Subcutaneous abdominal adipose tissue (tissue), 5 donors: ENCODE measurements around the gene MLKL.
"Not testable (repeated sequence)": the region's sequence is repeated elsewhere in the genome, so short reads cannot be mapped to it uniquely, and the experiment has no call there.

Experiments
- H3K27ac ChIP-seq: one replicate; pipeline ENCODE4 v1.7.0; 2013; ENCODE audit warnings: low read depth, mild to moderate bottlenecking, inconsistent platforms, low read length, moderate library complexity
- H3K27me3 ChIP-seq, 5 donors: one replicate each; pipeline ENCODE4 v1.7.0; 2013; ENCODE audit warnings: low read length in 5 of 5, inconsistent platforms in 1 of 5; ENCODE audit not compliant: control insufficient read depth in 5 of 5, insufficient read depth in 4 of 5
- H3K36me3 ChIP-seq, 5 donors: one replicate each; pipeline ENCODE4 v1.7.0; 2013; ENCODE audit warnings: low read length in 5 of 5; ENCODE audit not compliant: control insufficient read depth in 5 of 5, insufficient read depth in 5 of 5
- H3K4me1 ChIP-seq, 5 donors: one replicate each; pipeline ENCODE4 v1.7.0; 2013; ENCODE audit warnings: low read length in 5 of 5, mild to moderate bottlenecking in 3 of 5, moderate library complexity in 1 of 5; ENCODE audit not compliant: control insufficient read depth in 5 of 5, insufficient read depth in 5 of 5
- H3K4me3 ChIP-seq, 5 donors: one replicate each; pipeline ENCODE4 v1.7.0; 2013; ENCODE audit warnings: low read length in 5 of 5, low read depth in 1 of 5
- H3K9ac ChIP-seq, 5 donors: one replicate each; pipeline ENCODE4 v1.7.0; 2013; ENCODE audit warnings: low read length in 5 of 5, mild to moderate bottlenecking in 4 of 5, moderate library complexity in 3 of 5
- H3K9me3 ChIP-seq, 5 donors: one replicate each; pipeline ENCODE4 v1.7.0; 2013; ENCODE audit warnings: low read length in 5 of 5; ENCODE audit not compliant: control insufficient read depth in 5 of 5
- donor health status: healthy.
- donor health status: healthy.
- donor health status: healthy.
- donor health status: healthy.
- donor health status: healthy.

Gene MLKL

GRCh38 chr16:74680681-74681080 is 20.0 kb downstream of the MLKL start:
- Histone ChIP-seq H3K4me1 (peaks cover 0 to 13% (median 4%) of the 10 kb centered on the region in 5 donors), H3K27ac (no peak overlapping the region), H3K9me3 (no peaks in the 10 kb centered on the region), H3K27me3 (no peaks in the 10 kb centered on the region), H3K9ac (no peak overlapping the region), H3K4me3 (no peak overlapping the region), H3K36me3 (peaks cover 2 to 72% (median 56%) of the 10 kb centered on the region in 5 donors)

- Histone ChIP-seq H3K27me3 (no peaks in the 10 kb centered on the region), H3K9ac (no peak overlapping the region), H3K4me1 (peaks cover 0 to 13% (median 4%) of the 10 kb centered on the region in 5 donors), H3K27ac (no peak overlapping the region), H3K36me3 (peaks cover 4 to 72% (median 59%) of the 10 kb centered on the region in 5 donors), H3K9me3 (no peaks in the 10 kb centered on the region), H3K4me3 (peak overlapping the region in 1 of 5 donors; percentile 5)
Measured at GRCh38 chr16:74679983-74680382, 20.7 kb downstream of the MLKL start.

- no peak overlapping the region for H3K9ac ChIP-seq
- H3K4me1 ChIP-seq: peaks cover 0 to 13% (median 4%) of the 10 kb centered on the region in 5 donors
- H3K4me3 ChIP-seq: no peak overlapping the region
- H3K27me3 ChIP-seq: no peaks in the 10 kb centered on the region
- peaks cover 4 to 86% (median 66%) of the 10 kb centered on the region in 5 donors for H3K36me3 ChIP-seq
- H3K9me3 ChIP-seq: no peaks in the 10 kb centered on the region
- H3K27ac ChIP-seq: no peak overlapping the region
Measured at GRCh38 chr16:74677868-74678267, 22.8 kb downstream of the MLKL start.

- no peak overlapping the region for H3K4me3 ChIP-seq
- H3K9ac ChIP-seq: no peak overlapping the region
- no peak overlapping the region for H3K27ac ChIP-seq
- H3K4me1 ChIP-seq: no peaks in the 10 kb centered on the region
- H3K9me3 ChIP-seq: no peaks in the 10 kb centered on the region
- peaks cover 15 to 67% (median 54%) of the 10 kb centered on the region in 5 donors for H3K36me3 ChIP-seq
- no peaks in the 10 kb centered on the region for H3K27me3 ChIP-seq
Measured at GRCh38 chr16:74673876-74674275, 26.8 kb downstream of the MLKL start.

GRCh38 chr16:74668877-74669276 is 31.8 kb downstream of the MLKL start:
- not testable (repeated sequence) for H3K27ac ChIP-seq, H3K9me3 ChIP-seq, H3K27me3 ChIP-seq, H3K9ac ChIP-seq, H3K4me3 ChIP-seq
- Histone ChIP-seq H3K36me3 (peaks cover 11 to 35% (median 31%) of the 10 kb centered on the region in 5 donors), H3K4me1 (peaks cover 0 to 22% (median 16%) of the 10 kb centered on the region in 5 donors)

- no peaks in the 10 kb centered on the region for H3K27me3 ChIP-seq
- peak overlapping the region in 4 of 5 donors; percentile 72 to 76 (median 75) for H3K9ac ChIP-seq
- no peaks in the 10 kb centered on the region for H3K9me3 ChIP-seq
- peaks cover 0 to 22% (median 16%) of the 10 kb centered on the region in 5 donors for H3K4me1 ChIP-seq
- peak overlapping the region; percentile 27 for H3K27ac ChIP-seq
- H3K4me3 ChIP-seq: peak overlapping the region; percentile 76 to 94 (median 90)
- H3K36me3 ChIP-seq: peaks cover 11 to 33% (median 30%) of the 10 kb centered on the region in 5 donors
Measured at GRCh38 chr16:74667255-74667700, 33.4 kb downstream of the MLKL start.

- Histone ChIP-seq H3K9ac (peak within 1 kb of the TSS in 4 of 5 donors; percentile 87 to 97 (median 94)), H3K27me3 (no peaks in the 10 kb centered on the region), H3K36me3 (peaks cover 7 to 26% (median 24%) of the 10 kb centered on the region in 5 donors)
Measured at GRCh38 chr16:74666425-74667254, 34.0 kb downstream of the MLKL start, which contains the start of gene RFWD3. Gene RFWD3, minus strand, starts transcription at chr16:74666877. Its CDS starts 5,428 bp downstream, at chr16:74661449.

GRCh38 chr16:74666010-74666421 is 34.6 kb downstream of the MLKL start:
- Histone ChIP-seq H3K4me3 (peak overlapping the region; percentile 67 to 97 (median 94)), H3K4me1 (peaks cover 0 to 22% (median 16%) of the 10 kb centered on the region in 5 donors), H3K9me3 (no peaks in the 10 kb centered on the region), H3K27ac (peak overlapping the region; percentile 46), H3K36me3 (peaks cover 5 to 30% (median 25%) of the 10 kb centered on the region in 5 donors), H3K27me3 (no peaks in the 10 kb centered on the region), H3K9ac (peak overlapping the region in 4 of 5 donors; percentile 87 to 97 (median 94))

More at GRCh38 chr16:74666425-74667254, 34.0 kb downstream of the MLKL start, which contains the start of gene RFWD3:
- Histone ChIP-seq H3K4me1 (peaks cover 0 to 22% (median 16%) of the 10 kb centered on the region in 5 donors), H3K4me3 (peak within 1 kb of the TSS; percentile 80 to 97 (median 94)), H3K27ac (peak within 1 kb of the TSS; percentile 46), H3K9me3 (no peaks in the 10 kb centered on the region)

- Histone ChIP-seq H3K27ac (no peak overlapping the region), H3K36me3 (peaks cover 11 to 58% (median 53%) of the 10 kb centered on the region in 5 donors), H3K9me3 (no peaks in the 10 kb centered on the region), H3K4me3 (no peak overlapping the region), H3K4me1 (peaks cover 0 to 21% (median 10%) of the 10 kb centered on the region in 5 donors), H3K27me3 (no peaks in the 10 kb centered on the region), H3K9ac (peak overlapping the region in 1 of 5 donors; percentile 14)
Measured at GRCh38 chr16:74661064-74661463, 39.6 kb downstream of the MLKL start.

GRCh38 chr16:74660383-74660782 is 40.3 kb downstream of the MLKL start:
- Histone ChIP-seq H3K4me1 (peaks cover 0 to 14% (median 6%) of the 10 kb centered on the region in 5 donors), H3K36me3 (peaks cover 11 to 58% (median 53%) of the 10 kb centered on the region in 5 donors), H3K27ac (no peak overlapping the region), H3K9me3 (no peaks in the 10 kb centered on the region), H3K9ac (no peak overlapping the region), H3K4me3 (no peak overlapping the region), H3K27me3 (no peaks in the 10 kb centered on the region)
